Effector memory CD4-positive, alpha-beta T cell (primary cell): ENCODE data around the gene SIPA1L2.

ENCODE experiments used
- DNase-seq, 3 donors: peaks; one replicate each; pipeline ENCODE4 v3.0.0-alpha.2; 2020
- H3K27ac ChIP-seq: 2 replicates; pipeline ENCODE4 v1.7.0; 2013; ENCODE audit warnings: mild to moderate bottlenecking, low read length, moderate library complexity; ENCODE audit not compliant: insufficient read depth, poor library complexity, severe bottlenecking
- H3K27me3 ChIP-seq: replicated peaks from 2 replicates; pipeline ENCODE4 v1.7.0; 2013; ENCODE audit warnings: mild to moderate bottlenecking, low read length; ENCODE audit not compliant: insufficient read depth, control insufficient read depth, poor library complexity, severe bottlenecking
- H3K36me3 ChIP-seq: 2 replicates; pipeline ENCODE4 v1.7.0; 2013; ENCODE audit warnings: mild to moderate bottlenecking, low read length, moderate library complexity; ENCODE audit not compliant: control insufficient read depth, insufficient read depth
- H3K4me1 ChIP-seq: 2 replicates; pipeline ENCODE4 v1.7.0; 2013; ENCODE audit warnings: low read length, mild to moderate bottlenecking; ENCODE audit not compliant: control insufficient read depth, insufficient read depth, poor library complexity, severe bottlenecking
- H3K4me3 ChIP-seq: 2 replicates; pipeline ENCODE4 v1.7.0; 2013; ENCODE audit warnings: low read length, low read depth, mild to moderate bottlenecking; ENCODE audit not compliant: insufficient read depth, poor library complexity, severe bottlenecking
- H3K9me3 ChIP-seq: 2 replicates; pipeline ENCODE4 v1.7.0; 2013; ENCODE audit warnings: mild to moderate bottlenecking, low read length, moderate library complexity; ENCODE audit not compliant: control insufficient read depth

Gene SIPA1L2

DNA sequence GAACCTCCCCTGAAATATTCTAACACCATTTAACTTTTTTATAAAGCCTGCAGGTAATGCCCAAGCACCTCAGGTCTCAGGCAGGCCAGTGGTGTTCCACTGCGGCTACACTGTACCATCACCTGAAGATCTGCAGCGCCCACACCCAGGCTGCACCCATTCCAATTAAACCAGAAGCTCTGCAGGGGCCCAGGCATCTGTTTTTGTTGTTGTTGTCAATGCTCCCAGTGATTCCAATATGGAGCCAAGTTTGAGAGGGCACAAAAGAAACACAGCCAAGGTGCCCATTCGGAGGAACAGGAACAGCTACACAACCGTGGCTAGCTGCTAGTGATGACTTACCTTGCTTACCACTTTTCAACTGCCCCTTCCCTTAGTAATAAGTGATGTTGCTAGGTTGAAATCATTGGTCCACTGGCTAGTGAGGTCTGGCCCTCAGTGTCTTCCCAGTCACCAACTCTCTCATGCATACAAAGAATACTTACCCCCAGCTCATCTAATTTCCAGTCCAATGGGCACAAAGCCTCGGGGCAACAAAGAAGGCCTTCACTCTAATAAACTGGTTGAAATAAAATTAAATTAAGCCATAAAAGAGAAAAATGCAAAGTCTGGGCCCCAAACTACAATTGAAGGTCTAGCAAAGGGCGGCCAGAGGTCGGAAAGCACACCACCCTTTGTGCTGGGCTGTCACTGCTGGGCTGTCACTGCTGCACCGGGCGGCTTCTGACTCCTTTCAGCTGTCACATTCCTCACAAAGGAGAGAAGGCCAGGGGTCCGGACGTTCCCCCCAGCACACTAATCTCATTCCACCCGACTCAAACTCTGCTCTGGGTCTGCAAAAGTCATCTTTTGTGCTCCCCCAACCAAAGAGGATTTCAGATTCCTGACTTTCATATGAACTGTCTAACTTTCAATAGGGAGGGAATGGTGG, 34.9 kb downstream of the SIPA1L2 start:
- Histone ChIP-seq H3K9me3 (no peaks in the 10 kb centered on the region), H3K36me3 (no peaks in the 10 kb centered on the region), H3K4me3 (no peak overlapping the region), H3K27ac (no peak overlapping the region), H3K27me3 (no peaks in the 10 kb centered on the region), H3K4me1 (peaks cover 4% of the 10 kb centered on the region)
- no peak for DNase-seq

DNA sequence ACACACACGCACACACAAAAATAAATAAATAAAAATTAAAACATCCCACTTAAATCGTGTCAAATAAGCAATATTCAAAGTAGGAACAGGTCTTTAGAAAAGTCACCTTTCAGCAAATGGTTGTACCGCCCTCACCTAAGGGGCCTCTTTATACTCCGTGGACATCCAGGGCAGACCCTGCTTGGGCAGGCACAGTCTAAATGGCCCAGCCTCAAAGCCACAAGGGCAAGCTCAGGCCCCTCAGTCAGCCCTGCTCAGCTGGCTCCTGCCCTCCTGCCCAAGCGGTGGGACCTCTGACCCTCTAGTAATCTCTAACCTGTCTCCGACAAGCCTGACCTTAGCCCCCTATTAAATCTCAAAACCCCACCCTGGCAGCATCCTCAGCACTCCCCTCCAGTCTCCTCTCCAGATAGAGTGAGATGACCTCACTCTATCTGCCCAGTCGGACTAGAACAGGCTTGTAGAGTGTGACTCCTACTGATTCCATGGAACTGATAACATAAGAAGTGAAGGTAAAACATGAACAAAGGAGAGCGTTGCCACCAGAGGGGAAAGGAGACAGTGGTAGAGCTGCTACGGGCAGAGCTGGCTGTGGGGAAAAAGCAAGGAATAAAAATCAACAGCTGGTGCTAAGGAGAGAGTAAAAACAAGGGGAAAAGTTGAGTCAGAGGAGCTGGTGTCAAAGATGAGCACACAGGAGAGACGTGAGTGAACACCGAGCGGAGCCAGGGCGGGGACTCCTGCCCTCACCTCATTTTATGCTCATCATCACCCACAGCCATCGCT, 36.0 kb downstream of the SIPA1L2 start:
- Histone ChIP-seq H3K27ac (no peak overlapping the region), H3K4me3 (no peak overlapping the region), H3K4me1 (no peaks in the 10 kb centered on the region), H3K36me3 (no peaks in the 10 kb centered on the region), H3K27me3 (no peaks in the 10 kb centered on the region), H3K9me3 (no peaks in the 10 kb centered on the region)
- DNase-seq, result no peak

DNA sequence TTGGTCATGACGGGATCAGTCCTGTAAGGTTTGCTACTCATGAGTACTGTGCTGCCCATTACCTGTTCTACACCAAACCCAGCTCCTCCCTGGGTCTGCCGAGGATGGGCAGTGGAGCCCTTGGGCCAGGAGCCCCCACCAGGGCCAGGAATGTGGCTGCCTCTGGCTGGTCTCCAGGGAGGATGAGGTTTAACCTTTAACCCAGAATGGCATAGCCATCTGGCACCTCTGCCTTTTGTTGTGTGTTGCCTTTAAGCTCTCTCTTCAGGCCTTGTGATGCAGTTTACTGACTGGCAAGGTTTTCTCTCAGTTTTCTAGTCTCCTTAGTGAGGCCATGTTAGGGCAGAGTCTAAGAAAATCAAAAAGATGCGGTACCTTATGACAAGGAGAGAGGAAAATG, 38.6 kb downstream of the SIPA1L2 start:
- H3K4me3 ChIP-seq, result no peak overlapping the region
- H3K9me3 ChIP-seq, result no peaks in the 10 kb centered on the region
- no peak overlapping the region for H3K27ac ChIP-seq
- H3K4me1 ChIP-seq, result no peaks in the 10 kb centered on the region
- DNase-seq, result no peak
- H3K27me3 ChIP-seq, result no peaks in the 10 kb centered on the region
- no peaks in the 10 kb centered on the region for H3K36me3 ChIP-seq

DNA sequence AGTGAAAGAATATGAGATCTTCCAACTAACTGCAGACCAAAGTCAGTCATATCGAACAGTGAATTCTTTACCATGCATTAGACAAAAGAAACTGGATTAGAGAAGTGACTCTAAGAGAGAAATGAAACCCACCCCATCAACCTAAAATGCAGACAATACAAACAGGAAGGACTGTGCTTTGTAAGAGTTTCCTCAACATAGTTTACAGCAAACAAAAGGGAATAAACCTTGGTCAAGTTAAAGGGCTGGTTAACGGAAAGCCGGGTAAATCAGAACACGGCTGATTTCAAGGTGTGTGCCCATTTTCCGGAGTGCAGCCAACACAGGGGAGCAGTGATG, 39.2 kb downstream of the SIPA1L2 start:
- Histone ChIP-seq H3K27ac (no peak overlapping the region), H3K4me1 (no peaks in the 10 kb centered on the region), H3K4me3 (no peak overlapping the region)

DNA sequence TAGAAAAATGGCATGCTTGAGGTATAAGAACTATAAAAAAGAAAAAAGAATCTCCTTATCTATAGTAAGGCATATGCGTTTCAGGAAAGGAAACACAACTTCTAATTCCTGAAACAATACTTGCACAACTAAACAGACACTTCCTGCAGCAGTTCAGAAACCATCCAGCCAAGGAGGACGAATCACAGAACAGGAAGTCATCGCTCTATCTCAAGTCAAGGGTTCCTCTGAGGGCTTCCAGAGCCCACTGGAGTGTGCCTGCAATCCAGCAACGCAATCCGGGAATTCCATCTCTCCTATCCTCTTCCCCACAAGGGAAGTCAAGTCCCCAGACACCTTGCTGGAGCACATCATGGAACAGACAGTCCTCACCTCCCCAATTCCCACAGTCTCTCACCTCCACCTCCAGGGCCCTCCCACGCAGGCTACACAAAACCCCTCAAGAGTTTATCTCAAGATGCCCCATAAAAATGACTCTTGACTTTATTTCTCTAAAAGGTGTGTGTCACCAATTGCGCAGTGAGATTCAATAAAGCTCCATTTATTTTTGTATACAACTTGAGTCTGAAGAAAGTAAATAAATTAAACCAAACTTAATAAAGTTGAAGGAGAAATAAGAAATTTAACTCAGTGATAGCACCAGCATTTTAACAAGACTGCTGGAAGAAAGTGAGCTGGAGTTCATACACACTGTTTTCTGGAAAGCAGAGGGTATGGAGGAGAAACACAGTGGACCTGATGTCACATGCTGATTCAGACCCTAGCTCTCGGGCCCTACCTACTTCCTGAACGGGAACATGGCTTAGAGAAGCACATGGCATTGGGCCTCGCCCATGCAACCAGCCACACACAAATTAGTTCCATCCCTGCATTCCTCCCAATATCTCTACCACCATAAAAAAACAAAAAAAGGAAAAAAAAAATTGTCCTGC, 39.9 kb downstream of the SIPA1L2 start:
- no peaks in the 10 kb centered on the region for H3K4me1 ChIP-seq
- no peak overlapping the region for H3K4me3 ChIP-seq
- no peaks in the 10 kb centered on the region for H3K9me3 ChIP-seq
- DNase-seq, result no peak
- H3K36me3 ChIP-seq, result no peaks in the 10 kb centered on the region
- no peaks in the 10 kb centered on the region for H3K27me3 ChIP-seq
- H3K27ac ChIP-seq, result no peak overlapping the region

More for the DNA sequence above, 39.2 kb downstream of the SIPA1L2 start:
- H3K9me3 ChIP-seq, result no peaks in the 10 kb centered on the region
- H3K36me3 ChIP-seq, result no peaks in the 10 kb centered on the region
- no peaks in the 10 kb centered on the region for H3K27me3 ChIP-seq
- DNase-seq, result no peak

DNA sequence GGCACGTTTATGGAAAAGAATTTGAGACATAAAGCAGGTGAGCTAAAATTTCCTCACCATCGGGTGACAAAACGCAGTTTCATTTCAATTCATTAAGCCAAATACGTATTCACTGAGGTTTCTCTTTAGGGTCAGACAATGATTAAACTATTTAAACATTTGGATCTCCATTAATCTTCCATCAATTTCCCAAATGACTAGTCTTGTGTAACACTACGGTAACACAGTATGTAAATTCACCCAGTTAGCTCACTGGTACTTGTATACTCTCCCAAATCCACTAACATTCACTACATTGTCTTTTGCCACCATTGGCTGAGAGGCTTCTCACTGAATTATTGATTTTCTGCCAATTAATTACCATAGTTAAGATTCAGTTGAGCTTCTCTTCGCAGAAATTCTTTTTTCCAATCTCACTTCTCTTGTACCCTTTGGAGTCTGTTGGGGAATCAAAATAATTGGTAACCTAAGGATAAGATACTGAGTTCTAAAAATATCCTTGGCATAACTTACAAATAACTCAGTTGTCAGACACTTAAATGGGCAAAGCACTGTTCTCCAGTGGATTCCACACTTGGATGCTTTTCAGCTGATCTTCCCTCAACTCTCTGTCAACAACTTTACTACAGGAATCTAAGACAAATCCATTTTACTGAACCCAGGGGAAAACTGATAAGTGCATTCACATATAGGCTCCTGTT, 40.7 kb downstream of the SIPA1L2 start:
- no peak overlapping the region for H3K27ac ChIP-seq
- no peaks in the 10 kb centered on the region for H3K4me1 ChIP-seq
- no peaks in the 10 kb centered on the region for H3K9me3 ChIP-seq
- no peak overlapping the region for H3K4me3 ChIP-seq
- no peaks in the 10 kb centered on the region for H3K27me3 ChIP-seq
- no peaks in the 10 kb centered on the region for H3K36me3 ChIP-seq
- DNase-seq, result no peak

DNA sequence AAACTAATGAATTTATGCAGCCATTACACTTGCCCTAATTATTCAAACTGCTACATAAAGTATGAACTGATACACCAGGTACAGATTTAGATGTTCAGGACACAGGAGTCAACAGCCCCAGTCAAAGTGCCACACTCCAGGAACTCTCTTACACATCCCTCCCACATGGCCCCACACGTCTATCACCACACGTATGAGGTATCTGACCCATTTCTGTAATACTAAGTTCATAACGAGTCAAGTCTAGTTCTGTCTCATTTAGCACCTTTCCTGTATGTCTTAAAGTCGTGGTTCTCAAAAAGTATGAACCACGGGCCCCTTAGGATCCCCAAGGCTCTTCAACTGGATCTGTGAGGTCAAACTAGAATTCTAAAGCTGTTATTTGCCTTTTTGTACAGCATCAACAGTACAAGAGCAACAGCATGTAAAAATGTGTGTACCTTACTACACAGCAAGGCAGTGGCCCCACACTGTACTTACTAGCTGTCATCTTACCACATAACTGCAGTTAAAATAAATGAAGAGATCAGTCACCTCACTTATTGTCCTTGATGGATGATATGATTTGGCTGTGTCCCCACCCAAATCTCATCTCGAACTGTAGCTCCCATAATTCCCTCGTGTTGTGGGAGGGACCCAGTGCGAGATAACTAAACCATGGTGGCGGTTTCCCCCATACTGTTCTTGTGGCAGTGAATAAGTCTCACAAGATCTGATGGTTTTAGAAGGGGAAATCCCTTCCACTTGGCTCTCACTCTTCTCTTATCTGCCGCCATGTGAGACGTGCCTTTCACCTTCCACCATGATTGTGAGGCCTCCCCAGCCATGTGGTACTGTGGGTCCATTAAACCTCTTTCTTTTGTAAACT, 42.6 kb downstream of the SIPA1L2 start:
- Histone ChIP-seq H3K27ac (no peak overlapping the region), H3K36me3 (no peaks in the 10 kb centered on the region), H3K27me3 (no peaks in the 10 kb centered on the region), H3K4me1 (no peaks in the 10 kb centered on the region), H3K9me3 (no peaks in the 10 kb centered on the region), H3K4me3 (no peak overlapping the region)
- DNase-seq, result no peak

DNA sequence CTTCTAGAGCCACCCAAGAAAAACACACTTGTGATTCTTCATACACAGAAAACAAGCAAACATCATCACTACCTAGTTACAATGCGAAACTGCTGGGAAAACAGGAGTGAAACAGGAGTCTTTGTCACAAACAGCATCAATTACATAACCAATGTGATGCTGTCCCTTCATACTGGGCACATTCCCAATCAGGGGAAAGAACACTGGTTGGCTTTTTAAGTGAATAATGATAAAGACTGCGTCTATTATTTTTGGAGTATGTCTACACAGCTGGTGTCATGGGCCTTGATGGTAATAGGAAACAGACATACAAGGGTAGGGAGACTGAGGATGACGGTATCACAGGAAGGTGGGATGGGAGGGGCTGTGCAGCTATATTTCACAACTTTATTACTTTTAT, 43.3 kb downstream of the SIPA1L2 start:
- Histone ChIP-seq H3K4me1 (no peaks in the 10 kb centered on the region), H3K4me3 (no peak overlapping the region), H3K9me3 (no peaks in the 10 kb centered on the region), H3K36me3 (no peaks in the 10 kb centered on the region), H3K27me3 (no peaks in the 10 kb centered on the region), H3K27ac (no peak overlapping the region)
- no peak for DNase-seq

DNA sequence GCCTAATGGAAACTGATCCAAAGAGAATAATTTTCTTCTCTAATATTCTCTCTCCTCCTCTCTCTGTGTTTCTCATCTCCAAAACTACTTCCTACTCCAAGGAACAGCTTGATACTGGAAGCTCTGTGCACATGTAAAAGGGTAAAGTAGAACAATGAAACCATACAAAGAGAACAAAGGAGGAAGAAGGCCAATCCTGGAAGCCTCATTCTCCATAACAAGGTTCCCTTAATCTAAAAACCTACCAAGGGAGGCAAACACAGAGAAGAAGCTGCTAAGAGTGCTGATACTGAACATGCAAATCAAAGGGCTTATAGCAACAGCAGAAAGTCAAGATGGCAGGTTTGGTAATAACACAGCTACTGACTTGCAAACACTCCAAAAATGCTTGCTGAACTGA, 44.4 kb downstream of the SIPA1L2 start:
- DNase-seq, result no peak
- Histone ChIP-seq H3K4me3 (no peak overlapping the region), H3K9me3 (no peaks in the 10 kb centered on the region), H3K4me1 (no peaks in the 10 kb centered on the region), H3K36me3 (no peaks in the 10 kb centered on the region), H3K27ac (no peak overlapping the region), H3K27me3 (no peaks in the 10 kb centered on the region)
